Lung (tissue), 16 donors: ENCODE results near the gene TRA2B. TPM values are rescaled to one million over a fixed set of nuclear protein-coding genes. Genes with fewer than 3 reads are reported as not detected.
A peak's percentile ranks its signal among the peaks of the same experiment; 100 is the strongest.

Source experiments
- ATAC-seq: fragments of 200-7000 bp; cut with Tn5 transposase; one replicate; pipeline ENCODE4 v1.9.1; 2020; ENCODE audit warnings: moderate number of reproducible peaks; ENCODE audit not compliant: insufficient read depth, low FRiP score
- DNase-seq, 3 donors: peaks; one replicate each; pipeline ENCODE4 v3.0.0-alpha.2; 2013 to 2017
- H3K27ac ChIP-seq, 2 donors: one replicate each; pipeline ENCODE4 v1.5.1; 2013; ENCODE audit warnings: mild to moderate bottlenecking in 2 of 2, moderate library complexity in 2 of 2, control low read depth in 1 of 2, inconsistent platforms in 1 of 2, low read depth in 1 of 2, low read length in 1 of 2
- H3K27me3 ChIP-seq, 3 donors: one replicate each; pipeline ENCODE4 v1.5.1; 2013; ENCODE audit warnings: low read length in 2 of 3; ENCODE audit not compliant: control insufficient read depth in 3 of 3, insufficient read depth in 3 of 3
- H3K36me3 ChIP-seq, 4 donors: one replicate each; pipeline ENCODE4 v1.5.1; 2013; ENCODE audit warnings: low read length in 4 of 4, mild to moderate bottlenecking in 1 of 4, moderate library complexity in 1 of 4; ENCODE audit not compliant: control insufficient read depth in 4 of 4, insufficient read depth in 4 of 4
- H3K4me1 ChIP-seq, 5 donors: one replicate each; pipeline ENCODE4 v1.5.1; 2013; ENCODE audit warnings: low read length in 5 of 5, mild to moderate bottlenecking in 2 of 5, moderate library complexity in 1 of 5; ENCODE audit not compliant: control insufficient read depth in 5 of 5, insufficient read depth in 5 of 5
- H3K4me3 ChIP-seq: one replicate; pipeline ENCODE4 v1.5.1; 2013; ENCODE audit warnings: mild to moderate bottlenecking, control low read depth, moderate library complexity
- H3K9ac ChIP-seq, 2 donors: one replicate each; pipeline ENCODE4 v1.5.1; 2013; ENCODE audit warnings: low read length in 2 of 2, control low read depth in 1 of 2; ENCODE audit not compliant: insufficient read depth in 1 of 2
- H3K9me3 ChIP-seq, 4 donors: one replicate each; pipeline ENCODE4 v1.5.1; 2013; ENCODE audit warnings: low read length in 3 of 4, mild to moderate bottlenecking in 1 of 4, moderate library complexity in 1 of 4; ENCODE audit not compliant: control insufficient read depth in 4 of 4, insufficient read depth in 3 of 4
- WGBS, 2 donors: extraction: QIAGEN DNeasy Blood & Tissue Kit; methylation state at CpG; one replicate each; pipeline ENCODE4 v1.1.7; 2013; 5-methylcytosine and 5-hydroxymethylcytosine counted together
- long read RNA-seq, 5 donors: transcript quantifications; one replicate each; lab custom pipeline, GENCODE V29; 2026
- polyA plus RNA-seq, 2 donors: library from polyadenylated mRNA; stranded (reverse); fragments of 200-250 nt; gene quantifications; one replicate each; pipeline ENCODE4 v1.2.1, GENCODE V29; 2013
- total RNA-seq, 2 donors: library from RNA; depleted of rRNA in 1 of 2; stranded (reverse); fragments of >200 nt in 1 of 2; gene quantifications; one replicate each; pipeline ENCODE4 v1.2.1, GENCODE V29; 2014 to 2021
- TF ChIP-seq, protein P1 (sequence below): IDR thresholded peaks from 2 replicates; pipeline ENCODE4 v1.5.1; 2012; ENCODE audit warnings: mild to moderate bottlenecking; ENCODE audit errors: control extremely low read depth, extremely low read depth
- donor health status: control.
- donor health status: control.
- donor health status: Bipolar disorder and iron deficiency.
- donor health status: healthy.
- donor health status: DM: yes; HTN: yes; CAD: no.

Gene TRA2B
- total RNA-seq (100 to 1,000 TPM; 107 to 263 TPM), polyA plus RNA-seq (10 to 100 TPM; 61.2 to 83.3 TPM)
- long read RNA-seq, donor 1, full-length matches to known transcripts = 83 of 96 reads
- long read RNA-seq, donor 1, partial matches to known transcripts = 13 of 96 reads
- long read RNA-seq, donor 1, other reads (novel, unspliced or antisense) = 0 of 96 reads
- long read RNA-seq, donor 2, full-length matches to known transcripts = 31 of 31 reads
- long read RNA-seq, donor 2, partial matches to known transcripts = 0 of 31 reads
- long read RNA-seq, donor 2, other reads (novel, unspliced or antisense) = 0 of 31 reads
- long read RNA-seq, donor 3, full-length matches to known transcripts = 47 of 47 reads
- long read RNA-seq, donor 3, partial matches to known transcripts = 0 of 47 reads
- long read RNA-seq, donor 3, other reads (novel, unspliced or antisense) = 0 of 47 reads
- long read RNA-seq, donor 4, transcript TRA2B-212 (2 exons, 538 nt) = major isoform, 14 of 43 reads
- long read RNA-seq, donor 4, transcript TRA2B-207 (6 exons, 2,780 nt) = minor isoform, 5 of 43 reads
- long read RNA-seq, donor 4, transcript TRA2B-213 (3 exons, 839 nt) = minor isoform, 6 of 43 reads
- long read RNA-seq, donor 4, partial matches to known transcripts = 6 of 43 reads
- long read RNA-seq, donor 4, other reads (novel, unspliced or antisense) = 0 of 43 reads
- long read RNA-seq, donor 5, full-length matches to known transcripts = 91 of 112 reads
- long read RNA-seq, donor 5, partial matches to known transcripts = 21 of 112 reads
- long read RNA-seq, donor 5, other reads (novel, unspliced or antisense) = 0 of 112 reads

DNA sequence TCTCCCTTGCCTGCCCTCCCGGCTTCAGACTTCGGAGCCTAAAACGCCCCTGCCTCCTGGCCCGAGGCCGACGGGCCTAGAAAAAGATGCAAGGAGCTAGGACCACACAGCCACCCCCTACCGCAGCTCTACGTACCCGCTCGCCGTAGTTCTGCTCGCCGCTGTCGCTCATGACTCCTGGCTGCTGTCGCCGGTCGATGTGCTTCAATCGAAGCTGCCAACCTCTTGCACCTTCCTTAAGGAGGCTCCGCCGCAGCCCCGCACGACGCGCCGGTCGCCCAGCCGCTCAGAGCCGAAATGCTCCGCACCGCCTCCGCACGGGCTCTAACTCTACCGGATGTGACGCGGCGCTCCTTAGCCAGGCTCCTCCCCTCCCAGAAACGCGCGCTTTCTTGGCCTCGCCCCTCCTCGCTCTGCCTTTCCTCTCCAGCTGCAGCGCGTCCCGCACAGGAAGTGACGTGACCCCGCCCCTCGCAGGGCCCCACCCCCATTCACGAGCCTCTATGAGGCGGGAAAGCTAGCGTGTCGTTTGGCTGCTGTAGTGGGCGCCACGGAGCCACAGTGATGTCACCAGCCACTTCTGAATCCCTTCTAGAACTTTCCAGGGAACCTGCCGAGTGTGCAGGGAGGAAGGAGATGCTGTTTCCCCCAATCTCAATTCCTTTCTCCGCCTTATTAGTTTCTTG is at the start of gene TRA2B:
Gene TRA2B, minus strand, starts transcription at position 326 of the 686 bp plus-strand sequence. Its CDS starts 154 bp downstream, at position 172.
- Histone ChIP-seq H3K9me3 (no peaks in the 10 kb centered on the region), H3K27ac (peak within 1 kb of the TSS; percentile 96 to 100), H3K36me3 (peaks cover 0 to 12% (median 0%) of the 10 kb centered on the region in 4 donors), H3K9ac (peak within 1 kb of the TSS; percentile 100), H3K27me3 (no peaks in the 10 kb centered on the region), H3K4me1 (peaks cover 0 to 27% (median 14%) of the 10 kb centered on the region in 5 donors), H3K4me3 (peak within 1 kb of the TSS; percentile 100)
- DNase-seq (peak; percentile 99), ATAC-seq (peak; percentile 94)
- 1 to 2% methylated on average over 55 of the region's 55 CpGs for WGBS, 2 donors
- TF ChIP-seq, protein P1, sequence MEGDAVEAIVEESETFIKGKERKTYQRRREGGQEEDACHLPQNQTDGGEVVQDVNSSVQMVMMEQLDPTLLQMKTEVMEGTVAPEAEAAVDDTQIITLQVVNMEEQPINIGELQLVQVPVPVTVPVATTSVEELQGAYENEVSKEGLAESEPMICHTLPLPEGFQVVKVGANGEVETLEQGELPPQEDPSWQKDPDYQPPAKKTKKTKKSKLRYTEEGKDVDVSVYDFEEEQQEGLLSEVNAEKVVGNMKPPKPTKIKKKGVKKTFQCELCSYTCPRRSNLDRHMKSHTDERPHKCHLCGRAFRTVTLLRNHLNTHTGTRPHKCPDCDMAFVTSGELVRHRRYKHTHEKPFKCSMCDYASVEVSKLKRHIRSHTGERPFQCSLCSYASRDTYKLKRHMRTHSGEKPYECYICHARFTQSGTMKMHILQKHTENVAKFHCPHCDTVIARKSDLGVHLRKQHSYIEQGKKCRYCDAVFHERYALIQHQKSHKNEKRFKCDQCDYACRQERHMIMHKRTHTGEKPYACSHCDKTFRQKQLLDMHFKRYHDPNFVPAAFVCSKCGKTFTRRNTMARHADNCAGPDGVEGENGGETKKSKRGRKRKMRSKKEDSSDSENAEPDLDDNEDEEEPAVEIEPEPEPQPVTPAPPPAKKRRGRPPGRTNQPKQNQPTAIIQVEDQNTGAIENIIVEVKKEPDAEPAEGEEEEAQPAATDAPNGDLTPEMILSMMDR = no peak

DNA sequence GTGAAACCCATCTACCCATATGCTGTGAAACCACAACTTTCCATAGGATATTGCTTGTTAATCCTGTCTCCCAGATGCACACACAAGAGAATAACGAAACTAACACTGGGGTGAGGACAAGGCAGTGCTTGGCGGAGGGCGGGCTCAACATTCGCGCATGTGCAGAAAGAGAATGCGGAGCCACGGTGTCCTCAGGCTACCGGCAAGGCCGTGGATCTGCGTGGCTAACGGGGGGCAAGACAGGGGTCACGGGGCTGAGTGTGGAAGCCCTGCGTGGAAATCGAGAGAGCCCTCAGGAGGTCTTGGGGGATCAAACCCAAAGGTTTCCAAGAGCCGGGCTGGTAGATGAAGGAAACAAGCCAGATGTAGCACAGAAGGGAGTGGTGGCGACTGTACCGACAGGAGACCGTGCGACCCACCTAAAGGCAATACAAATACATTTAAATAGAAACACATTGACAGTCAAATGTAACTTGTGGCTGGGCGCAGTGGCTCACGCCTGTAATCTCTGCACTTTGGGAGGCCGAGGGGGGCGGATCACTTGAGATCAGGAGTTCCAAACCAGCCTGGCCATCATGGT is 48.5 kb upstream of the TRA2B start:
- H3K9ac ChIP-seq = no peak overlapping the region
- H3K4me3 ChIP-seq = no peak overlapping the region
- ATAC-seq (no peak), DNase-seq (no peak)
- H3K4me1 ChIP-seq = peaks cover 0 to 5% (median 0%) of the 10 kb centered on the region in 5 donors
- H3K27ac ChIP-seq = no peak overlapping the region
- H3K36me3 ChIP-seq = no peaks in the 10 kb centered on the region
- H3K27me3 ChIP-seq = no peaks in the 10 kb centered on the region
- 90 to 96% methylated on average over 23 of the region's 23 CpGs for WGBS, 2 donors
- TF ChIP-seq, protein P1 = no peak
- peaks cover 0 to 2% (median 0%) of the 10 kb centered on the region in 4 donors for H3K9me3 ChIP-seq

DNA sequence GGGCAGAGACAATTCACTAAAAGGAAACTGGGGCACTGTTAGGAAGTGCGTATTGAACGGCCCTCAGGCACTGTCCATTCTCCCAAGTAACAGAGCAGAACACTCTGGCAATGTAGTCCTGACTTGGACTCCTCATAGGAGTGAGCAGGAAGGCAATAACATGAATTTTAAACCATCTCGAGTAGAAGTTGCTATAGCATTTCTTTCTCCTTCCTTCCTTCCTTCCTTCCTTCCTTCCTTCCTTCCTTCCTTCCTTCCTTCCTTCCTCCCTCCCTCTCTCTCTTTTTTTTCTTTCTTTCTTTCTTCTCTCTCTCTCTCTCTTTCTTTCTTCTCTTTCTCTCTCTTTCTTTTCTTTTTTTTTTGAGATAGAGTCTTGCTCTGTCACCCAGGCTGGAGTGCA is 46.4 kb upstream of the TRA2B start:
- WGBS, 2 donors = 44% methylated on average over 3 of the region's 3 CpGs
- peaks cover 0 to 5% (median 0%) of the 10 kb centered on the region in 5 donors for H3K4me1 ChIP-seq
- TF ChIP-seq, protein P1 = no peak
- no peak overlapping the region for H3K4me3 ChIP-seq
- H3K27ac ChIP-seq = no peak overlapping the region
- no peak for DNase-seq
- H3K36me3 ChIP-seq = no peaks in the 10 kb centered on the region
- no peaks in the 10 kb centered on the region for H3K27me3 ChIP-seq
- peaks cover 0 to 2% (median 0%) of the 10 kb centered on the region in 4 donors for H3K9me3 ChIP-seq
- ATAC-seq = no peak
- no peak overlapping the region for H3K9ac ChIP-seq
